GOT3 (cell line): Measurements from ENCODE around the gene RGS14.
A peak's percentile ranks its signal among the peaks of the same experiment; 100 is the strongest.

Experiments used
- DNase-seq: peaks from one replicate; lab custom pipeline; 2025; ENCODE audit warnings: mixed read lengths; lab: John Stamatoyannopoulos, UW

The RGS14 gene

DNA sequence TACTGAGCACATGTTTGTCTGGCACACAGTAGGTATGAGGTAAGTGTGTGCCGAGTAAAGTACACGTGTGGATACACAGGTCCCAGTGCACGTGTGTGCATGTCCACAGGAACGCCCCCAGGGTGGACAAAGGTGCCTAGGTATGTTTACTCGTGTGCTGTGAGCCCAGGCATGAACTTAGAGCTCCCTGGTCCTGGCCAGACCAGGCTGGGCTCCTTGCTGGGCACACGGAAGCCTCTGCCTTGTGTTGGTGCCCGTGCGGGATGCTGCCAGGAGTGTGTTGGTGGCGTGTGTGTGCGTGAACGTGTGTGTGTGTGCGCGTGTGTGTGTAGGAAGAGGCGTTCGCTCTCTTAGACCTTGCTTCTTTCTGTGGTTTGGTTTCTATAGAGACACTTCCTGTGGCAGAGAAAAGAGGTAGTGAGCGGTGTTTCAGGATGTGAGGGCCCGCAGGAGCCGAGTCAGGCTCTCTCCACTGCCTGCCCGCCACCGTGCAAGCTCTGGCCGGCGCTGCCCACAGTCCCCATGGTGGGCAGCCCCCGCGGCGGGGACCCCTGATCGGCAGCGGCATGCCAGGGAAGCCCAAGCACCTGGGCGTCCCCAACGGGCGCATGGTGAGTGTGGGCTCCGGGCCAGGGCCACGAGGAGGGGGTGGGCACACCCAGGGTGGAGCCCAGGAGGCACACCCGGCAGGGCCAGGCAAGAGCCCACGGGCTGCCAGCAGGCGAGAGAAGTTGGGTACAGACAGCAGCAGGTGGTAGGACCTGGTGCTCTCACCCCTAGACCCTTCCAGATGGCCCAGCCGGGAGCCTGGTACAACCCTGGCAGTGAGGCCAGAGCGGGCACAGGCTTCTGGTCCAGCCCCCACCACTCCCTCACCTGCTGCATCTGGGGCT lies at the start of gene RGS14:
RGS14 (plus strand) TSS at position 466 of the 893 bp plus-strand sequence; CDS start at position 567, 101 bp downstream.
- no peak for DNase-seq

- no peak for DNase-seq
These were observed 49.0 kb upstream of the RGS14 start for GRCh38 chr5:177308740-177309139.

- DNase-seq: no peak
These were observed 48.2 kb upstream of the RGS14 start for GRCh38 chr5:177309351-177310191.

GRCh38 chr5:177310332-177310731 lies 47.4 kb upstream of the RGS14 start:
- DNase-seq: no peak

- no peak for DNase-seq
These were observed 46.9 kb upstream of the RGS14 start for GRCh38 chr5:177310757-177311391.

- DNase-seq: no peak
These were observed 46.4 kb upstream of the RGS14 start for GRCh38 chr5:177311392-177311722.

GRCh38 chr5:177311723-177312648 lies 45.7 kb upstream of the RGS14 start, which contains the start of gene MXD3:
Gene MXD3 (minus strand): TSS chr5:177311898. CDS start chr5:177311830, 68 bp downstream.
- peak; percentile 94 for DNase-seq

DNA sequence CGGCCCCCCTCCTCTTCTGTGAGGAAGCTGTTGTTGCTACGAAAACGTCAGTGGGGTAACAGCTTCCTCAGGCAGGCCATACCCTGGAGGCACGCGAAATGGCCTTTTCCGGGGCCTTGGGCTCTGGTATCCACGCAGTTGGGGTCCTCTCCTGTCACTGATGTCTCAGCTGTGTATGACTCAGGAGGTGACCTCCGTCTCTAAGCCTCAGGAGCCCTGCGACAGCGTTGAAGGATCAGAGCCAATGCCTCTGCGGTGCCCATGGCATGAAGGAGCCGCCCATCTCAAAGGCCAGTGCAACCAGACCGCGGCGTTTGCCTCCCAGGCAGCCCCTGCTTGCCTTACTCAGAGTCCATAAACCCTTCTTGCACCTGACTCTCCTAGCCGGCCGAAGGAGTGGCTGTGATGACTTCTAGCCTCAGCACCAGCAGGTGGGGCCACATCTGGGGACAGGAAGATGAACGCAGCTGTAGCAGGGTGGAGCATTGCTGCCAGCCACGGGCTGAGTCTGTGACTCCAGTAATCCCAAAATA lies 45.0 kb upstream of the RGS14 start:
- no peak for DNase-seq

- no peak for DNase-seq
These were observed 44.0 kb upstream of the RGS14 start for GRCh38 chr5:177313561-177314259.

DNA sequence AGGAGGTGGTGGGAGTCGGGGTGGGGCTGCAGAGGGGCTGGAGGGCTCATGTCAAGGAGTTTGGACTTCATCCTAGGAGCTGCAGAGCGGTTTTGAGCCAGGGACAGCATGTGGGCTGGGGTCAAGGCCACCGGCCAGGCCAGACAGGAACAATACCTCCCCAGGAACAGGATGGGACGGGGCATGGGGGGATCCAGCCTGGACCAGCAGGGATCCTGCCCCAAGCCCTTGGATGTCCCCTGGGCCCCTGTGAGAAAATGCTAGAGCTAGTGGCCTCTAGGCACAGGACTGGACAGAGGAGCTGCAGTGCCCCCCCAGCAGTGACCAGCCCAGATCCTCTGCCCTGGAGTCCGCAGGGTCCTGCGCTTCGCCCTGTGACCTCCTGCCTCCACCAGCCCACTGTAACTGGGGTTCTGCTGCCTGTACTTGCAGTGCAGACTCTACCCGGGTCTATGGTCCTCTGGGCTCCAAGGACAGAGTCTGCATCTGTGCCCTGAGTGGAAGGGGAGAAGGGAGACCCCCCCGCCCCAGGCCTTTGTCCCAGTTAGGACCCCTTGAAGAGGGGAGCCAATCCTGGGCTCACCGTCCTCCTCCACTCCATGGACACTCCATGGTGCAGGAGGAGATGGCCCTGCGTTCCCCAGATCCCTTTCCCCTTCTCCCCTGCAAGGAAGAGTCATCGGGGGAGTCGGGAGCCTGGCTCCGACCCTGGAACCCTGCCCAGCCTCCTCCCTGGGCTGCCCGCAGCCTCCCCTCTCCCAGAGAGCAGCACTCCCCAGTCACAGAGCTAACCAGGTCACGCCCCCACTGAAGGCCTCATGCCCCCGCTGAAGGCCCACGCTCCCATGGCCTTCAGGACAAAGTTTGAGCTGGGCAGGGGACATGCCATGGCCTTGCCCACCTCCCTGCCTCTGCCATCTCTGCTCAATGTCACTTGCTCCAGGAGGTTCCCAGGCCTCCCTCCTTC lies 43.1 kb upstream of the RGS14 start:
- DNase-seq: no peak

GRCh38 chr5:177315411-177315810 lies 42.3 kb upstream of the RGS14 start:
- no peak for DNase-seq

GRCh38 chr5:177316005-177316404 lies 41.7 kb upstream of the RGS14 start:
- no peak for DNase-seq

DNA sequence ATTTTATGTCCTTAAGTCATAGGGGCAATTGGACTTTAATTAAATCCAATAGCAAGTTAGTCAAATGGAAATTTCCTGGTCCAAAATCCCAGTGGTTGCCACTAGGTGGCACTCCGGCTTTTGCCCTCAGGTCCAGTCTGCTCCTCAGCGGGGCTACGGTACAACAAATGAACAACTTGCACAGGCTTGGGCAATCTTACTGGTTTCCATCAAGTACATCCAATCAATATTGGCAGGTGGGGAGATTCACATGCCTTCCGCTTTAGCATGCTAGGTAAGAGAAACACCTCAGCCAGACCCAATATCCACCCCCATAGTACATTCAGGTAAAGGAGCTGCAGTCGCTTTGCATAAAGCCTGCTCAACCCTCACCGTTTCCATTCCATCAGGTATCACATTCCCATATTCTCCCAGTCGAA lies 39.8 kb upstream of the RGS14 start:
- no peak for DNase-seq

DNA sequence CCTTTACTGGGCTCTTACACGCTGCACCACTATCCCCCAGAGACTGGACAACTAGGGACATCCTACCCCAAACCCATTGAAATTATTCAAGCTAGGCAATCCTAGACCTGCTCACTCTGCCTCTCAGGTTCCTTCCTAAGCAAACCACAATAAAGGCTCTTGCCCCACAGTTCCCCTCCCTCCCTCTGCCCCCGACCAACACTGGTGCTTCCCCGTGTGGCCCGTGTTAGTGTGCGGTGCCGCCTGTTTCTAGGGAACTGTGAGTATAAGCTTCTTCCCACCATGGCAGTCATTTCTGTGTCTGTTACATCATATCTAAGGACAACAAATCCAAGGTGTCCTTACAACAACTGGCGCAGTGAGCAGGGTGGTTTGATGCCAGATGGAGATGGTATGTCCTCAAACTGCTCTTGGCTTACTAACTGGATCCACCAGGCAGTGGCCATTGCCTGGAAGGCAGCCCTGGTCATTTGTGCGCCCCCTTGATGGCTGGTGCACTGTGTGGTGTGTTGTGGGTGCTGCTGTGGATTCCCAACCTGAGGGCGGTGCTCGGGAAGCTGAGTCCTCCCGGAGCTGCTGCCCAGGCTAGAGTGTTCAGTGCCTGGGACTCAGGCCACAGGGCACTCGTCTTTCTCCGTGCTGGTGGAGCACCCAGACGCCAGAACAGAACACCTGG lies 37.7 kb upstream of the RGS14 start:
- no peak for DNase-seq

DNA sequence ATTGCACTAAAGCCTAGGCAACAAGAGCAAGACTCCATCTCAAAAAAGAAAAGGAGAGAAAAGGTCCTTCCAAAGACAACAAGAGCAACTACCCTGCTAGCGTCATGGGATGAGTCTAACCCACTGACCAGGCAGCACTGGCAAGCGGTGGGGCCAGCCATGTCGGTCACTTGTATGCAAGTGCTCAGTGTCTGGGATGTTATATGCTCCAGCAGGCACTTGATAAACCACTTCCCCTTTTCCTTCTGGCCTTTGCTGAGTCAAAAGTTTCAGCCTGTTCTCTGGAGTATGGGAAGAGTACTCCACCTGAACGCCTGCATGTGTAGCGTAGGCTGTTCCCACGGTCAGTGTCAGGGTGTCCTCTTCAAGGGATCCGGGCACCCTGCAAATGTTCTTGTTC lies 36.8 kb upstream of the RGS14 start:
- no peak for DNase-seq

GRCh38 chr5:177325868-177326381 lies 31.8 kb upstream of the RGS14 start:
- no peak for DNase-seq

DNA sequence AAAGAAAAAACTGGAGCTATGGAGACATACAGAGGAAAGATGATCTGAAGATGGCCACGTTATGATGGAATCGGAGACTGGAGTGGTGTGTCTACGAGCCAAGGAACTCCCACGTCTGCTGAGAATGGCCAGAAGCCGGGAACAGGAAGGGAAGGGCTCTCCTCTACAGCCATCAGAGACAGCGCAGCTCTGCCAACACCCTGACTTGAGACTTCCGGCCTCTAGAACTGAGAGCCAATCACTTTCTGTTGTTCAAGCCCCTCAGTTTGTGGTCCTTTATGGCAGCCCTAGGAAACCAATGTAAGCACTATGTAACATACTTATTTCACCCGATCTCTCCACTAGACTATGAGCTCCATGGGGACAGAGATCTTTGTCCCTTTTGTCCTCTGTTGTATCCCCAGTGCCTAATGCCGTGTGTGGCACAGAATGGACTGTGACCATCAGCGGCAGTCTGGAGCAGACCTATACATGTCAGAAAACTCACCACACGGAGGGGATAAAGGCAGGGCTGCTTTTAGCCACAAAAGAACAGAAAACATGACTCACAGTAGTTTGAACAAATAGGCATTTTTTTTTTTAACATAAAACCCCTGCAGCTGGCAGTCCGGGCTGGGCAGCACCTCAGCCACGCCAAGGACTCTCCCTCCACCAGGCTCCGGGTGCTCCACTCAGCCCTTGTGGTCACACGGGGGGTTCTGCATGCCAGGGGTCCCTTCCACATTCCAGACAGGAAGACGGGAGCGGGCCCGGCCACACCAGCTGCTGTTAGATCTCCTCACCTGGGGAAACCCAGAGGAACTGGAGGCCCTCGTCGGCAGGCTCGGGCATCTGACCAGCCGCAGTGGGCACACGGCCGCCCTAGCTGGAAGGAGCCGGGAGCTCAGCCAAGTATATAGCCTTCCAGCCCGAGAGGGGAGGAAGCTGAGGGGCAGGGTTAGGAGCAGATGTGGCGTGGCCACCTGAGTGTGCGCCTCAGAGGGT lies 29.9 kb upstream of the RGS14 start:
- no peak for DNase-seq
